Measurements from ENCODE around the gene STK32B. TPM values are rescaled to one million over a fixed set of nuclear protein-coding genes. Genes with fewer than 3 reads are reported as not detected.

STK32B gene
- total and polyA plus RNA-seq, 2 experiments from 2014 or later = 0.71 to 2.3 TPM

GRCh38 chr4:5191831-5192230 lies 140.6 kb downstream of the STK32B start:
- Mint-ChIP-seq H3K4me3 (no peak overlapping the region), H3K27ac (no peak overlapping the region), H3K9me3 (no peaks in the 10 kb centered on the region), H3K36me3 (ENCODE audit: low read depth) (no peaks in the 10 kb centered on the region), H3K4me1 (peaks cover 5% of the 10 kb centered on the region; the same call in 2 of the 3 replicates), H3K27me3 (ENCODE audit: insufficient read depth, low read depth, poor library complexity) (peaks cover 9% of the 10 kb centered on the region)
- Histone ChIP-seq H3K36me3 (ENCODE audit: insufficient read depth) (no peaks in the 10 kb centered on the region), H3K27me3 (ENCODE audit: insufficient read depth) (no peaks in the 10 kb centered on the region), H3K4me2 (no peak overlapping the region), H3K9me2 (ENCODE audit: insufficient read depth) (0 out of 2 replicates have a peak, but pooled peaks cover 6% of the 10 kb centered on the region), H4K20me1 (replicated peaks; ENCODE audit: insufficient read depth) (no peaks in the 10 kb centered on the region), H3F3A (replicated peaks; ENCODE audit: low read depth) (no peaks in the 10 kb centered on the region), H3K4me3 (no peak overlapping the region), H3K4me1 (ENCODE audit: insufficient read depth) (no peaks in the 10 kb centered on the region), H2AFZ (no peak overlapping the region), H3K79me2 (replicated peaks; ENCODE audit: insufficient read depth) (no peaks in the 10 kb centered on the region), H3K27ac (ENCODE audit: low read depth) (no peak overlapping the region)
- DNase-seq (ENCODE audit: low spot score) (no peak), ATAC-seq (no peak)
- TF ChIP-seq CTCF (conservative IDR thresholded peaks at IDR 0.05; ENCODE audit: low read depth in 2 of 2) (no peak), ETS1 (IDR thresholded peaks at IDR 0.05) (no peak), STAT1 (IDR thresholded peaks at IDR 0.05; ENCODE audit: unreplicated experiment) (no peak), NANOG (IDR thresholded peaks at IDR 0.05; ENCODE audit: borderline replicate concordance) (no peak)

- TF ChIP-seq STAT1 (IDR thresholded peaks at IDR 0.05; ENCODE audit: unreplicated experiment) = no peak
- no peak for TF ChIP-seq ZNF114 (CRISPR knock-in tag; IDR thresholded peaks at IDR 0.05)
- TF ChIP-seq ETS1 (IDR thresholded peaks at IDR 0.05) = no peak
- TF ChIP-seq ZNF331 (CRISPR knock-in tag; IDR thresholded peaks at IDR 0.05; ENCODE audit: low read depth) = no peak
- H3K9me3 Mint-ChIP-seq = no peaks in the 10 kb centered on the region
Observed at GRCh38 chr4:5192271-5192670, 141.0 kb downstream of the STK32B start.

More at GRCh38 chr4:5192271-5192670, 141.0 kb downstream of the STK32B start:
- H3K36me3 Mint-ChIP-seq (ENCODE audit: low read depth) = no peaks in the 10 kb centered on the region
- H3K27me3 ChIP-seq (ENCODE audit: insufficient read depth) = no peaks in the 10 kb centered on the region
- no peak overlapping the region for H3K27ac Mint-ChIP-seq
- H2AFZ ChIP-seq = no peak overlapping the region
- H3K36me3 ChIP-seq (ENCODE audit: insufficient read depth) = no peaks in the 10 kb centered on the region
- no peaks in the 10 kb centered on the region for H4K20me1 ChIP-seq (replicated peaks; ENCODE audit: insufficient read depth)
- peaks cover 5% of the 10 kb centered on the region; the same call in 2 of the 3 replicates for H3K4me1 Mint-ChIP-seq
- no peak for ATAC-seq
- H3K9me2 ChIP-seq (ENCODE audit: insufficient read depth) = 0 out of 2 replicates have a peak, but pooled peaks cover 6% of the 10 kb centered on the region
- H3K4me2 ChIP-seq = no peak overlapping the region
- no peak overlapping the region for H3K4me3 Mint-ChIP-seq
- H3K4me3 ChIP-seq = no peak overlapping the region
- no peaks in the 10 kb centered on the region for H3F3A ChIP-seq (replicated peaks; ENCODE audit: low read depth)
- DNase-seq (ENCODE audit: low spot score) = no peak
- peaks cover 6% of the 10 kb centered on the region for H3K27me3 Mint-ChIP-seq (ENCODE audit: insufficient read depth, low read depth, poor library complexity)
- H3K4me1 ChIP-seq (ENCODE audit: insufficient read depth) = no peaks in the 10 kb centered on the region
- H3K79me2 ChIP-seq (replicated peaks; ENCODE audit: insufficient read depth) = no peaks in the 10 kb centered on the region
- no peak overlapping the region for H3K27ac ChIP-seq (ENCODE audit: low read depth)
